Femur (tissue), 1 donor: ENCODE results near the gene OPCML.

Experiments
- DNase-seq: peaks from one replicate; pipeline ENCODE4 v3.0.0-alpha.2; 2017

The OPCML gene

GRCh38 chr11:133536198-133536597 is 3.9 kb upstream of the OPCML start:
- DNase-seq, result no peak

GRCh38 chr11:133533205-133533604 is 904 bp upstream of the OPCML start:
- no peak for DNase-seq

GRCh38 chr11:133531458-133531857 is 843 bp downstream of the OPCML start:
- no peak for DNase-seq

GRCh38 chr11:133530501-133530835 is 1.8 kb downstream of the OPCML start:
- no peak for DNase-seq

- DNase-seq, result no peak
These were observed 2.3 kb downstream of the OPCML start for GRCh38 chr11:133529807-133530500.

GRCh38 chr11:133526790-133527189 is 5.5 kb downstream of the OPCML start:
- no peak for DNase-seq

GRCh38 chr11:133525976-133526375 is 6.3 kb downstream of the OPCML start:
- no peak for DNase-seq

- DNase-seq, result no peak
These were observed 7.8 kb downstream of the OPCML start for GRCh38 chr11:133524488-133524887.

GRCh38 chr11:133522344-133522743 is 10.0 kb downstream of the OPCML start:
- DNase-seq, result no peak

GRCh38 chr11:133521502-133521901 is 10.8 kb downstream of the OPCML start:
- no peak for DNase-seq

GRCh38 chr11:133520707-133521106 is 11.6 kb downstream of the OPCML start:
- no peak for DNase-seq

GRCh38 chr11:133519560-133519959 is 12.7 kb downstream of the OPCML start:
- no peak for DNase-seq

- no peak for DNase-seq
These were observed 13.5 kb downstream of the OPCML start for GRCh38 chr11:133518702-133519264.

- DNase-seq, result no peak
These were observed 15.5 kb downstream of the OPCML start for GRCh38 chr11:133516845-133517244.

GRCh38 chr11:133515107-133515506 is 17.2 kb downstream of the OPCML start:
- no peak for DNase-seq

- no peak for DNase-seq
These were observed 22.2 kb downstream of the OPCML start for GRCh38 chr11:133509924-133510697.

- peak; percentile 69 for DNase-seq
These were observed 23.8 kb downstream of the OPCML start for GRCh38 chr11:133508468-133508867.

- no peak for DNase-seq
These were observed 25.1 kb downstream of the OPCML start for GRCh38 chr11:133507185-133507584.

- DNase-seq, result no peak
These were observed 25.7 kb downstream of the OPCML start for GRCh38 chr11:133506551-133507094.

GRCh38 chr11:133506023-133506422 is 26.3 kb downstream of the OPCML start:
- no peak for DNase-seq

GRCh38 chr11:133504906-133505305 is 27.4 kb downstream of the OPCML start:
- no peak for DNase-seq

- no peak for DNase-seq
These were observed 28.5 kb downstream of the OPCML start for GRCh38 chr11:133503776-133504175.

GRCh38 chr11:133503236-133503635 is 29.1 kb downstream of the OPCML start:
- DNase-seq, result no peak
